MCF 10A (cell line): ENCODE measurements around the gene RAD51. TPM values are rescaled to one million over a fixed set of nuclear protein-coding genes. Genes with fewer than 3 reads are reported as not detected.

Experiments
- BruUV-seq: library from RNA; stranded (reverse); fragments of 400-500 nt; replicated peaks from 2 replicates; lab custom pipeline; 2021; lab: Mats Ljungman, UMichigan
- CTCF ChIA-PET: fragments of 300-600 bp; sonication (Branson Sonifier 250); formaldehyde crosslinking; extraction: SDS; loops from one replicate; lab custom pipeline; 2021; ENCODE audit warnings: antibody characterized with exemption, inconsistent platforms; lab: Yijun Ruan, JAX
- POLR2A ChIA-PET: fragments of 300-600, 350-650 bp; sonication (Branson Sonifier 250); formaldehyde crosslinking; extraction: SDS; loops from one replicate; lab custom pipeline; 2020; ENCODE audit warnings: antibody characterized with exemption, inconsistent platforms; lab: Yijun Ruan, JAX
- DNase-seq: peaks from one replicate; pipeline ENCODE4 v3.0.0-alpha.2; 2018; ENCODE audit not compliant: unreplicated experiment
- H3K27ac Mint-ChIP-seq: one replicate; pipeline ENCODE4 v1.8.0; 2022; ENCODE audit warnings: mild to moderate bottlenecking, low read depth, mixed read lengths; ENCODE audit not compliant: unreplicated experiment
- H3K27me3 Mint-ChIP-seq: one replicate; pipeline ENCODE4 v1.8.0; 2022; ENCODE audit warnings: mixed read lengths; ENCODE audit not compliant: insufficient read depth, unreplicated experiment
- H3K36me3 Mint-ChIP-seq: one replicate; pipeline ENCODE4 v1.8.0; 2022; ENCODE audit warnings: mild to moderate bottlenecking, moderate library complexity, mixed read lengths; ENCODE audit not compliant: insufficient read depth, unreplicated experiment
- H3K4me1 Mint-ChIP-seq: one replicate; pipeline ENCODE4 v1.8.0; 2022; ENCODE audit warnings: mixed read lengths; ENCODE audit not compliant: insufficient read depth, unreplicated experiment
- H3K4me3 Mint-ChIP-seq: one replicate; pipeline ENCODE4 v1.8.0; 2022; ENCODE audit warnings: mild to moderate bottlenecking, moderate library complexity, mixed read lengths; ENCODE audit not compliant: unreplicated experiment
- H3K9me3 Mint-ChIP-seq: one replicate; pipeline ENCODE4 v1.8.0; 2022; ENCODE audit warnings: mixed read lengths; ENCODE audit not compliant: unreplicated experiment
- CTCF ChIP-seq: fragments of 200-600 bp; IDR thresholded peaks from one replicate; pipeline ENCODE4 v1.8.0; 2022; ENCODE audit warnings: antibody characterized with exemption, mild to moderate bottlenecking; ENCODE audit not compliant: unreplicated experiment
- intact Hi-C: fragments of 100-400 bp; cut with micrococcal nuclease; formaldehyde crosslinking; loops from 2 replicates; pipeline ENCODE4 v1.14.1; 2022
- total RNA-seq: library from RNA; stranded (reverse); gene quantifications from 2 replicates; pipeline ENCODE4 v1.2.3, GENCODE V29; 2022

RAD51 gene
- total RNA-seq, 1 experiment from 2014 or later, result 7.1 TPM

GRCh38 chr15:40775740-40776536, 81.0 kb downstream of the RAD51 start:
- no peak for TF ChIP-seq CTCF
- peaks cover 72% of the 10 kb centered on the region for H3K36me3 Mint-ChIP-seq
- H3K27me3 Mint-ChIP-seq, result no peaks in the 10 kb centered on the region
- peaks cover 19% of the 10 kb centered on the region for H3K4me1 Mint-ChIP-seq
- ChIA-PET POLR2A (interaction anchor here (0.5 to 4.2 kb wide), 14 partner anchors 7 to 535 kb away, joined by 3 to 28 read pairs (median 5); partner anchors contain the start of genes DNAJC17, GCHFR, RAD51 and SPINT1), CTCF (interaction anchor here (0.5 to 2.4 kb wide), 15 partner anchors 9 to 1975 kb away, joined by 3 to 18 read pairs (median 3); partner anchors contain the start of gene RHOV)
- peak overlapping the region; percentile 57 for H3K4me3 Mint-ChIP-seq
- intact Hi-C loops, result no loop called here
- BruUV-seq, result no TSS peak
- no peak for DNase-seq
- no peaks in the 10 kb centered on the region for H3K9me3 Mint-ChIP-seq
- peak overlapping the region; percentile 72 for H3K27ac Mint-ChIP-seq

GRCh38 chr15:40776537-40777141, 81.7 kb downstream of the RAD51 start:
- Mint-ChIP-seq H3K4me1 (peaks cover 12% of the 10 kb centered on the region), H3K36me3 (peaks cover 66% of the 10 kb centered on the region), H3K27me3 (no peaks in the 10 kb centered on the region), H3K27ac (peak overlapping the region; percentile 72), H3K4me3 (peak overlapping the region; percentile 57), H3K9me3 (no peaks in the 10 kb centered on the region)
- BruUV-seq, result no TSS peak
- CTCF ChIA-PET, result interaction anchor here (0.5 to 2.4 kb wide), 17 partner anchors 8 to 1974 kb away, joined by 3 to 18 read pairs (median 3); partner anchors contain the start of gene RHOV
- intact Hi-C loops, result no loop called here
- DNase-seq, result peak; percentile 96
- no peak for TF ChIP-seq CTCF
- POLR2A ChIA-PET, result interaction anchor here (0.5 to 4.2 kb wide), 19 partner anchors 8 to 1516 kb away, joined by 3 to 28 read pairs (median 4); partner anchors contain the start of genes DNAJC17, GCHFR, RAD51 and SPINT1

Other genes with a start within 250 kb of the RAD51 start
- gene CHST14, start 224.2 kb upstream of the RAD51 start, total RNA-seq, result 5.8 and 7.3 TPM in 2 replicates
- 17.9 and 18.1 TPM in 2 replicates for gene CCDC32, start 130.1 kb upstream of the RAD51 start, total RNA-seq
- 13.4 and 13.9 TPM in 2 replicates for gene RPUSD2, start 125.9 kb upstream of the RAD51 start, total RNA-seq
- 7.9 and 11.4 TPM in 2 replicates for gene KNL1, start 100.9 kb upstream of the RAD51 start, total RNA-seq
- 31.8 and 36.1 TPM in 2 replicates for gene RMDN3, start 60.1 kb downstream of the RAD51 start, total RNA-seq
- 7.2 and 8.2 TPM in 2 replicates for gene GCHFR, start 68.9 kb downstream of the RAD51 start, total RNA-seq
- gene C15orf62, start 74.8 kb downstream of the RAD51 start, total RNA-seq, result 0.26 and 0.52 TPM in 2 replicates
- 19.2 and 19.9 TPM in 2 replicates for gene ZFYVE19, start 111.9 kb downstream of the RAD51 start, total RNA-seq
- gene DNAJC17, start 112.3 kb downstream of the RAD51 start, total RNA-seq, result 55.1 and 58.1 TPM in 2 replicates
- not detected in 2 replicates for gene PPP1R14D, start 133.5 kb downstream of the RAD51 start, total RNA-seq
- gene SPINT1, start 148.9 kb downstream of the RAD51 start, total RNA-seq, result 57.9 and 68.6 TPM in 2 replicates
- 1.2 and 1.7 TPM in 2 replicates for gene RHOV, start 179.1 kb downstream of the RAD51 start, total RNA-seq
- gene VPS18, start 199.3 kb downstream of the RAD51 start, total RNA-seq, result 13.2 and 18.5 TPM in 2 replicates
- gene DLL4, start 234.2 kb downstream of the RAD51 start, total RNA-seq, result 0.10 TPM in 1 of 2 replicates, not detected in the other